A549 (cell line): ENCODE data around the gene VPS35L. TPM values are rescaled to one million over a fixed set of nuclear protein-coding genes. Genes with fewer than 3 reads are reported as not detected.

Experiments used
- ATAC-seq, 2 experiments: fragments of 200-7000 bp in 1 of 2; fragments of >200 bp in 1 of 2; cut with Nextera tagmentation in 1 of 2; cut with Tn5 transposase in 1 of 2; 3 replicates each; pipeline versions ENCODE4 v1.8.0 to v1.9.1; 2018 to 2020; ENCODE audit warnings: mild to moderate bottlenecking in 1 of 2, moderate library complexity in 1 of 2
- CTCF ChIA-PET: fragments of 300-600 bp; sonication (Branson Sonifier 250); formaldehyde crosslinking; extraction: SDS; loops from one replicate; lab custom pipeline; 2021; ENCODE audit warnings: antibody characterized with exemption, inconsistent platforms; lab: Yijun Ruan, JAX
- POLR2A ChIA-PET: fragments of 350-600 bp; formaldehyde crosslinking; extraction: SDS; loops from one replicate; lab custom pipeline; 2021; ENCODE audit warnings: antibody characterized with exemption, inconsistent platforms; lab: Yijun Ruan, JAX
- DNase-seq, 2 experiments: peaks; one replicate each; pipeline versions ENCODE4 v3.0.0 to v3.0.0-alpha.2; 2011 to 2016; ENCODE audit warnings: low read depth in 1 of 2, low spot score in 1 of 2
- FAIRE-seq: peaks from 2 replicates; lab custom pipeline; 2011; peaks lifted over from hg19 to GRCh38; lab: Jason Lieb, UNC
- H3K27ac ChIP-seq, 2 experiments: fragments of >200 bp; sonication (Bioruptor Twin); formaldehyde crosslinking; 3 replicates each; pipeline ENCODE4 v1.5.1; 2016 to 2017
- H3K4me1 ChIP-seq: fragments of >200 bp; sonication (Bioruptor Twin); formaldehyde crosslinking; 3 replicates; pipeline ENCODE4 v1.6.1; 2016
- H3K4me2 ChIP-seq: fragments of >200 bp; sonication (Bioruptor Twin); formaldehyde crosslinking; 3 replicates; pipeline ENCODE4 v1.6.1; 2016
- H3K4me3 ChIP-seq: fragments of >200 bp; sonication (Bioruptor Twin); formaldehyde crosslinking; 3 replicates; pipeline ENCODE4 v1.5.1; 2016
- H3K9me3 ChIP-seq: fragments of >200 bp; sonication (Bioruptor Twin); formaldehyde crosslinking; 3 replicates; pipeline ENCODE4 v1.6.1; 2016
- ATOH8 ChIP-seq: fragments of 250-450 bp; sonication (Bioruptor Pico); IDR thresholded peaks from 2 replicates; pipeline ENCODE4 v1.5.0; 2020; ENCODE audit warnings: low read depth, mild to moderate bottlenecking, moderate library complexity
- BCL3 ChIP-seq: fragments of >200 bp; sonication (Bioruptor Twin); formaldehyde crosslinking; IDR thresholded peaks from 3 replicates; pipeline ENCODE4 v1.6.1; 2016
- CBX8 ChIP-seq: fragments of 200-600 bp; sonication (generic); IDR thresholded peaks from 2 replicates; pipeline ENCODE4 v1.6.1; 2016
- CHD2 ChIP-seq: fragments of 150-350 bp; IDR thresholded peaks from 2 replicates; pipeline ENCODE4 v1.6.1; 2014; ENCODE audit warnings: low read length; ENCODE audit not compliant: partially characterized antibody
- ELK1 ChIP-seq: fragments of 150-350 bp; IDR thresholded peaks from 2 replicates; pipeline ENCODE4 v1.6.1; 2014; ENCODE audit warnings: low read depth, mild to moderate bottlenecking, low read length
- FOXS1 ChIP-seq: fragments of 250-450 bp; sonication (Bioruptor Pico); IDR thresholded peaks from 2 replicates; pipeline ENCODE4 v1.5.0; 2020; ENCODE audit warnings: mild to moderate bottlenecking, moderate library complexity
- GATA3 ChIP-seq: IDR thresholded peaks from 2 replicates; pipeline ENCODE4 v1.6.1; 2012; ENCODE audit warnings: borderline replicate concordance
- HEYL ChIP-seq: fragments of 250-450 bp; sonication (Bioruptor Pico); IDR thresholded peaks from 2 replicates; pipeline ENCODE4 v1.8.0; 2021; ENCODE audit warnings: mild to moderate bottlenecking, moderate library complexity
- HOXA7 ChIP-seq: fragments of 250-450 bp; sonication (Bioruptor Pico); IDR thresholded peaks from 2 replicates; pipeline ENCODE4 v1.5.0; 2020; ENCODE audit warnings: mild to moderate bottlenecking, moderate library complexity
- HOXB5 ChIP-seq: fragments of 250-450 bp; sonication (Bioruptor Pico); IDR thresholded peaks from 2 replicates; pipeline ENCODE4 v1.5.0; 2020; ENCODE audit warnings: mild to moderate bottlenecking, moderate library complexity
- JUN ChIP-seq, 2 experiments: fragments of >200 bp; sonication (Bioruptor Twin); formaldehyde crosslinking; IDR thresholded peaks; 2 replicates in 1 of 2; 3 replicates in 1 of 2; pipeline ENCODE4 v1.6.1; 2016 to 2017
- KDM5A ChIP-seq: fragments of 200-600 bp; sonication (generic); IDR thresholded peaks from 2 replicates; pipeline ENCODE4 v1.6.1; 2016; ENCODE audit warnings: antibody characterized with exemption, mild to moderate bottlenecking
- MAFK ChIP-seq: fragments of 450-650 bp; IDR thresholded peaks from 2 replicates; pipeline ENCODE4 v1.6.1; 2014; ENCODE audit not compliant: partially characterized antibody
- MAZ ChIP-seq: fragments of 150-350 bp; IDR thresholded peaks from 2 replicates; pipeline ENCODE4 v1.6.1; 2014; ENCODE audit warnings: antibody characterized with exemption, low read depth, low read length, borderline replicate concordance
- PBX3 ChIP-seq: IDR thresholded peaks from 2 replicates; pipeline ENCODE4 v1.6.1; 2012
- PHF8 ChIP-seq: fragments of 200-600 bp; sonication (generic); IDR thresholded peaks from 2 replicates; pipeline ENCODE4 v1.6.1; 2016; ENCODE audit warnings: low read depth, mild to moderate bottlenecking, antibody characterized with exemption, moderate library complexity, borderline replicate concordance
- POLR2AphosphoS2 ChIP-seq: conservative IDR thresholded peaks from 2 replicates; pipeline ENCODE4 v1.6.1; 2012; ENCODE audit warnings: low read length, improper control_type of control experiment, inconsistent platforms
- RARB ChIP-seq: fragments of 250-450 bp; sonication (Bioruptor Pico); IDR thresholded peaks from 2 replicates; pipeline ENCODE4 v1.8.0; 2021; ENCODE audit warnings: mild to moderate bottlenecking, moderate library complexity
- REST ChIP-seq: fragments of 200-600 bp; sonication (generic); IDR thresholded peaks from 2 replicates; pipeline ENCODE4 v1.6.1; 2016; ENCODE audit warnings: antibody characterized with exemption, mild to moderate bottlenecking, moderate library complexity
- USF2 ChIP-seq: fragments of 450-650 bp; IDR thresholded peaks from 2 replicates; pipeline ENCODE4 v1.6.1; 2014; ENCODE audit warnings: antibody characterized with exemption
- ZC3H11A ChIP-seq: fragments of 450-650 bp; IDR thresholded peaks from 2 replicates; pipeline ENCODE4 v1.6.1; 2014; ENCODE audit warnings: antibody characterized with exemption, mild to moderate bottlenecking
- WGBS: methylation state at CpG from one replicate; pipeline ENCODE4 v1.1.6; 2017; ENCODE audit errors: missing lambda C conversion rate; 5-methylcytosine and 5-hydroxymethylcytosine counted together
- polyA plus RNA-seq, 4 experiments: library from polyadenylated mRNA; depleted of rRNA in 3 of 4; stranded (reverse); fragments of >200 nt; fragmentation: RNase III in 1 of 4; extraction: RNeasy Plus Mini Kit Qiagen cat#74134 plus additional on column Dnase treatment in 1 of 4; gene quantifications; 2 replicates in 3 of 4; 3 replicates in 1 of 4; pipeline ENCODE4 v1.2.3, GENCODE V29; 2011 to 2017

The VPS35L gene
- polyA plus RNA-seq, 2 of the 4 experiments (the other 2 are of a cell fraction): 38.4 to 47.7 TPM

- no peak for TF ChIP-seq MAZ
- TF ChIP-seq KDM5A: no peak
Observed at GRCh38 chr16:19743816-19744159, 188.3 kb downstream of the VPS35L start (continued).

- no peak overlapping the region for H3K4me3 ChIP-seq
- ChIA-PET CTCF (interaction anchor here (1.3 kb wide), 1 partner anchor 12 kb away, joined by 4 read pairs; no protein-coding TSS in a partner anchor), POLR2A (no interaction called here)
- ATAC-seq (no peak), FAIRE-seq (no peak), DNase-seq (no peak)
- H3K4me2 ChIP-seq: 0 out of 3 replicates have a peak overlapping the region, but pooled peaks have one; percentile 13
- H3K9me3 ChIP-seq: no peaks in the 10 kb centered on the region
- TF ChIP-seq POLR2AphosphoS2 (no peak), RARB (CRISPR knock-in tag) (no peak), FOXS1 (CRISPR knock-in tag) (no peak), MAFK (no peak), PBX3 (no peak), HOXB5 (CRISPR knock-in tag) (no peak)
- 30% methylated on average over 3 of the region's 3 CpGs for WGBS
- peaks cover 25% of the 10 kb centered on the region for H3K4me1 ChIP-seq
- H3K27ac ChIP-seq: no peak overlapping the region
Observed at GRCh38 chr16:19744670-19745069, 189.2 kb downstream of the VPS35L start.

- 89% methylated on average over 9 of the region's 9 CpGs for WGBS
- ChIA-PET POLR2A (no interaction called here), CTCF (interaction anchor here (0.5 kb wide), 1 partner anchor 205 kb away, joined by 5 read pairs; no protein-coding TSS in a partner anchor)
- H3K27ac ChIP-seq: no peak overlapping the region
- no peak for TF ChIP-seq ELK1
- no peak for TF ChIP-seq REST
- TF ChIP-seq JUN (IDR thresholded peaks at IDR 0.05): no peak
- no peak for TF ChIP-seq ATOH8 (CRISPR knock-in tag)
- TF ChIP-seq HOXA7: no peak
- no peak for TF ChIP-seq PHF8
- TF ChIP-seq USF2: no peak
- TF ChIP-seq HEYL (CRISPR knock-in tag): no peak
- TF ChIP-seq RARB (CRISPR knock-in tag): no peak
- no peak for TF ChIP-seq CBX8
- TF ChIP-seq GATA3: no peak
- TF ChIP-seq ZC3H11A: no peak
- no peak for TF ChIP-seq CHD2
- no peak for TF ChIP-seq BCL3
- H3K4me2 ChIP-seq: no peak overlapping the region
- FAIRE-seq (no peak), DNase-seq (no peak), ATAC-seq (no peak)
- no peaks in the 10 kb centered on the region for H3K9me3 ChIP-seq
- H3K4me1 ChIP-seq: peaks cover 25% of the 10 kb centered on the region
- no peak overlapping the region for H3K4me3 ChIP-seq
Observed at GRCh38 chr16:19745286-19746010, 189.9 kb downstream of the VPS35L start.
